GM11168 (cell line): ENCODE measurements around the gene SHISA6.

Experiments
- in situ Hi-C: fragments of 300-500 bp; cut with MboI; formaldehyde crosslinking; loops from one replicate; pipeline ENCODE4 v1.12.0; 2022; ENCODE audit warnings: low sequenced_read_pairs; ENCODE audit not compliant: unreplicated experiment

The SHISA6 gene

DNA sequence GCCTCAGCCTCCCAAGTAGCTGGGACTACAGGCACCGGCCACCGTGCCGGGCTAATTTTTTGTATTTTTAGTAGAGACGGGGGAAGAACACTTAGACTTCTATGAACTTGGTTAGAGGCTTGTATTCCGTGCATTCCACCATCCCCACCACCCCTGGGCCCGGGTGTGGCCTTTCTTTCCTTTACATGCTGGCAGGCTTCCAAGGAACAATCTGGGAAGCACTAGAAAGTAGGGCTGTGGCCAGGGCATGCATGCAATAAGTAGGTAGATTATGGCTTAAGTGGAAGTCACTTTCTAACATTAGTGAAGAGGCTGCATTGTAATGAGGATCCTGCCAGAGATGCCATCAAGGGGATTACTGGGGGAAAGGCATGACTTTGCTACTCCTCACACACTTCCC lies 171.6 kb downstream of the SHISA6 start:
- in situ Hi-C loops, result no loop called here

DNA sequence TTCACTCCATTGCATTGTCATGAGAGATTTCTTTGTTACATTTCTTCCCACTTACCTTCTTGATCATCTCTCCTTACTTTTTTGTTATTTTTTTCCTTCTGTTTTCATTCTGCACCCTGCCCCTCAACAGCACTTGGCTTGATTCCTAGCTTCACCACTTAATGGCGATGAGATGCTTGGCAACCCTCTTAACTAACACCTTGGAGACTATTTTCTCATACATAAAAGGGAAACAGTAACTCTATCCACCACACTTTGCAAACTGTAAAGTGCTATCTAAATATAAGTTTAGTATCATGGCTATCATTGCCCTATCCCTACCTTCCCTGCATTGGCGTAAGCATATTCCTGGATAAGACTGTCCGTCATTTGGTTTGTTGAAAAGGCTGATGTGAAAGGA lies 177.3 kb downstream of the SHISA6 start:
- in situ Hi-C loops, result no loop called here

DNA sequence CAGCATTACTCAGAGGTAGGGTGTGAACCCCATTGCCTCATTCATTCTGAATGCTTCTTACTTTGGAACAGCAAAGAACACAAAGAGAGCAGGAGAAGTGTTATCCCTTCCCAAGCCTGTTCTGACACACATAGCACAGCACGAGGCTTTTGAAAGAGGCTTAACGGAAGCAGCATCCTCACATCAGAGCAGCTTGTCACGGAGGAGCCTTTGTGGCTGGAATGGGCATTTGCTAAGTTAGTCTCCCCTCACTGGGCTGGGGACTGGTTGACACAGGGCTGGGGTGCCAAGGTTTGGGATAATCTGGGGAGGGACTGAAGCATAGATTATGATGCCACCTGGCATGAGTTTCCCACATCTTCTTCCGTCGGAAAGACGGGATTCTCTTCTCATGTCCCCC lies 189.7 kb downstream of the SHISA6 start:
- in situ Hi-C loops, result no loop called here

DNA sequence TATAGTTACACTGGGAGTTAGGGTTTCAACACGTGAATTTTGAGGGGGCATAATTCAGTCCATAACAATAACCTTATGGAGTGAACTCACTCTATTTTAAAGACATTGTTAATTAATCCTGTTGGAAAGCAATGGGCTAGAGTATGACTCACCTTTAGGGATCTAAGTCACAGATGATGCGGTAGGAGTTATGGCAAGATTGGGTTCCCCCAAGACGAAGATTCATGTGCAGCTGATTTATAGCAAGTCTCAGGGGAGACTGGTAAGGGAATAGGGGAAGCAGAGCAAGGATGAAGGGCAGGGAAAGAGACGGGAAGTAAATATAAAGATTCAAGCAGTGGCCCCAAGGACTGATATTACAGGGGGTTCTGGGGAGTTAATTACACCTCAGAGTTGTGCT lies 197.7 kb downstream of the SHISA6 start:
- in situ Hi-C loops, result no loop called here

DNA sequence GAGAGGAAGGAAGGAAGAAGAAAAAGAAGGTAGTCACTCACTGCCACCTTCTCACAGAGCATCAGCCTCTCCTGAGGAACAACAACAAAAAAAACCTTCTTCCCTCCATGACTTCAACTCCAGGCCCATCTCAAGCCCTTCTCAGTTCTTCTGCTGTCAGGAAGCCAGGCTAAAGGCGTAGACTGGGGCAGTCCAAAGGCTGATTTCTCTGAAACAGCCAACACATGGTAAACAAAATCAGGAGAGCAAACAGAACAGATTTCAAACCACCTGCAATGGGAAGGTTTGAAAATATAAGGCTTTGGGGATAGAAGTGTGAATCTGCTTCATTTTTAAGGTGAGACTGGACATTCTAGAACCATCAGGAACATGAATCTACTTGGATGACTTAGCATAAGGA lies 200.0 kb downstream of the SHISA6 start:
- in situ Hi-C loops, result no loop called here

DNA sequence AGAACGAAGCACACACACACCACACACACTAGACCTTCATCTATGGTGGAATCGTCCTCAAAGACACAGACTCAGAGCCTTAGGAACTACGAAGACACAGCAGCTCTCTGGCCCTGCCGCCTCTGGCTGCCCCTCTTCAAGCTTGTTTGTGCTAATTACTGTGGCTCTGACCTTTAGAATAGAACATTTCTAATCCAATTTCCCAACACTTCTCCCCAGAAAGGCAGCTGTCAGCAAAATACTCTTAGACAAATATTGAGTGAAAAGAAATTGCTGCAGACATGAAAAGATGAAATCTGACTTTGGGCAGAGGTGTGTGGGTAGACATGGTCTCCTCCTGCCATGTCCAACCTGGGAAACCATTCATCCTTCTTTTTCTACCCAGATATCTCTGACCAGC lies 205.3 kb downstream of the SHISA6 start:
- in situ Hi-C loops, result no loop called here

DNA sequence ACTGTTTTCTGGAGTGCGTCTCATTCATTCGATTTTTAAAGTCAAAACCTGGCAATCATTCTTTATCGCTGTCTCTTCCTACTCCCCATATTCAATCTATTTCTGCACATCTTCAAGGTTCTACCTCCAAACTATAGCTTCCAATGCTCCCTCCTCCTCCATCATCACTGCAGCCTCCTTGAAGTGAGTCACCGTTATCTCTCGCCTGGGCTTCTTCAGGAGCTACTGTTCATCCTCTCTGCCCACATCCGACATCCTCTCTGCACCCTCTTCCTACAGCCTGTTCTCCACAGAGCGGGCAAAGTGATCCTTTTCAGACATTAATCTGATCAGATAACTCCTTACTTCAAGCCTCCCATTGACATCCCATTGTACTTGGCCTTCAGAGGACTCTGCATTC lies 213.1 kb downstream of the SHISA6 start:
- in situ Hi-C loops, result no loop called here

DNA sequence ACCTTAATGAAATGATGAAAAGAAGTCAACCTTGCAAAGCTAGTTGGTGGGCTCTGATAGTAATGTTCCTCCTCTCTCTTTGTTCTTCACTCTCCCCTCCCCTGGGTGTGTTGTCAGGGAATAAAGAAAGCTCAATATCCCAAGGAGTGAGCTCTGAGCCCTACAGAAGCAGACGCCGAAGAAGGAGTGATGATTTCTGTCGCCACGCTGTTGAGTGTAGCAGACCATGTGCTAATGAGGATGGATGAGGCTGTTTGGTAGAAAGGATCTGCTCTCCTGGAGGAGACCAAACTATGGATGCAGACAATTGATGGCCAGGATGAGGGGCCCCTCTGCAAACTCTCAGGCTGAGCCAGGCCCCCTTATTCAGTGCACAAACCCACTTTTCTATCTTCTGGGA lies 217.3 kb downstream of the SHISA6 start:
- in situ Hi-C loops, result no loop called here

DNA sequence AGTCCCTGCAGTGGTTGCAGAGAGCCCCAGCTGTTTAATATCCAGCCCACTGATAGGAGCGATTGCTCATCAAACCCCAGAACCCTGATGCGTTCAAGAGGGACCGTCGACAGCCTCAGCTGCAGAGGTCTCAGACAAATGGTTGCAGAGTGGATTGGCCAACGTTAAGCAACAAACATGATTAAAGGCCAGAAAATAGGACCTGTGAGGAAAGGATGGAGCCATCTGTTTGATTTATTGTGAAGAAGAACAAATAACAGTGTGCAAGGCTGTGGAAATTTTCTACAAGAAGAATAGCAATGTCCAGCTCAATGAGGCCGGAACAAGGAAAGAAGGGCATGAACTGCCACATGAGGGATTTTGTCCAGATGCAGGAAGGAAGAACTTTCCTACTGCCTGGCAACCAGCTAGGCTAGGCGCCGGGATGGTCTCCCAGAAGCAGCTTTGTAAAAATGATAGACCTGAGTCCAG lies 218.9 kb downstream of the SHISA6 start:
- in situ Hi-C loops, result no loop called here

DNA sequence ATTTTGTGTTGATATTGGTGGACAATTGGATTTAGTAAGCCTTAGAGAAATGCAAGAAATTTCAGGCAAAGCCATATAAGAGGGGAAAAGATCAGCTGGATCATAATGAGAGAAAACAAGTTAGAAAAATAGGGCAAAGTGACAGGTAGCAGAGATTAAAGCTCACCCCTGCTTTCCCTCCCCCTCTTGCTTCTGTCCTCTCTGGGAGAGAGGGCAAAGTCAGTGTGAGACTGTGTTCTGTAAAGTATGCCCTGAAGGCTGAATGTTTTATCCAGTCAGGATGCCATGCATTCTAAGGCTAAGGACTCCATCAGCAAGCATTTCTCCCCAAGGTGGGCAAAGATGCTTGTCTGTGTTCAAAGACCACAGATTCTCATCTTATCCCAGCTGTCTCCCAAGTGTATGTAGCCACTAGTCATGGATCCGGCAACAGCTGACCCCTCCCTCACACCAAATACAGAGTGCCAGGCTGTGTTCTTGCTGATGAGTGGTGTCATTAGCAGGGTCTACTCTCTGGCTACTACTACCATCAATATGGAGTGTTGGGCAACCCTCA lies 221.1 kb downstream of the SHISA6 start:
- in situ Hi-C loops, result no loop called here

DNA sequence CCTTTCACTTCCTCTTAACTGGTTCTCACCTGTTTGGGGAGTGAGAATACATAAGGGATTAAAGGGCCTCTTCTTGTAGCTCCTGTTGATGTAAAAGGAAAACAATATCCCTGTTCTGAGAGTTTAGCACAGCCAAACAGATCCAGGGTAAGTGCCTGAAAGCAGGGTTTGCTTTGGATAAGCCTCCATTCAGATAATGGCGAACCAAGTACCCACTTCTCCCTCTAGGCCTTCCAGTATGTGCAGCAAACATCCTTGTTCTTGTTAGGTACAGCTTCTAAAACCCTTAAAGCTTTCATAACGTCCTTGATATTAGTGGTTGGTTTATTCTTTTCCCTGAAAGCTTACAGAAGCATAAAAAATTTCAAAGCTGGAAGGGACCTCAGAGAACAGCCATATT lies 226.6 kb downstream of the SHISA6 start:
- in situ Hi-C loops, result no loop called here

DNA sequence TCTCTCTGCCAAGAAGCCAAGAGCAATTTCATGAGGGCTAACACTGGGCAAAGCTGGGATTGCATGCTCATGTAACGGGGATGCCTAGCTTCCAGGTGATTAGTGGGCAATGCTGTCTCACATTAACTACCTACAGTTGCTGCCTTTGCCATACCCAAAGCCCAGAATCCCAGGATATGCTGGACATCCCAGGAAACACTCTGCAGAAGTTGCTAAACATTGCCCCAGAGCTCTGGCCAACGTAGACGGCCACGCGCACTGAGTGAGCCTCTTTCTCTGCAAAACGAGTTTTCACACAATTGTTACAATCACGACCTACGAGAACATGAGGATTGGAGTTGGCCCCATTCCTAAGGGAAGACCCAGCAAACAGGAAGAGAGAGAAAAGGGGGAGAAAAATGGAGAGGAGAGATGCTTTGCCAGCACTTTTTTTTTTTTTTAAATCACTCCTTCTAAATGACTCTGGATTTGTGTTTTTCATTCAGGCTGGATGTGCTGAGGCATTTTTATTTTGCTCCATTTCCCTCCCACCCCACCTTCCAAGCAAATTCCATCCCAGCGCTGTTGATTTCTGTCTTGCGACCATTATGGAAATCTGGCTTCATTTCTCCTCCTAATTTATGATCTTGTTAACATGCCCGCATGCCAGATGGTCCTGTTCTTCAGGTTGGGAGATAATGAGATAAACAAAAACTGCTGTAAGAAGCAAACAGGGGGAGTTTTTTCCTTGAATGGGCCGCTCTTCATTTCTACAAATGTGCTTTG lies 244.5 kb downstream of the SHISA6 start:
- in situ Hi-C loops, result no loop called here

DNA sequence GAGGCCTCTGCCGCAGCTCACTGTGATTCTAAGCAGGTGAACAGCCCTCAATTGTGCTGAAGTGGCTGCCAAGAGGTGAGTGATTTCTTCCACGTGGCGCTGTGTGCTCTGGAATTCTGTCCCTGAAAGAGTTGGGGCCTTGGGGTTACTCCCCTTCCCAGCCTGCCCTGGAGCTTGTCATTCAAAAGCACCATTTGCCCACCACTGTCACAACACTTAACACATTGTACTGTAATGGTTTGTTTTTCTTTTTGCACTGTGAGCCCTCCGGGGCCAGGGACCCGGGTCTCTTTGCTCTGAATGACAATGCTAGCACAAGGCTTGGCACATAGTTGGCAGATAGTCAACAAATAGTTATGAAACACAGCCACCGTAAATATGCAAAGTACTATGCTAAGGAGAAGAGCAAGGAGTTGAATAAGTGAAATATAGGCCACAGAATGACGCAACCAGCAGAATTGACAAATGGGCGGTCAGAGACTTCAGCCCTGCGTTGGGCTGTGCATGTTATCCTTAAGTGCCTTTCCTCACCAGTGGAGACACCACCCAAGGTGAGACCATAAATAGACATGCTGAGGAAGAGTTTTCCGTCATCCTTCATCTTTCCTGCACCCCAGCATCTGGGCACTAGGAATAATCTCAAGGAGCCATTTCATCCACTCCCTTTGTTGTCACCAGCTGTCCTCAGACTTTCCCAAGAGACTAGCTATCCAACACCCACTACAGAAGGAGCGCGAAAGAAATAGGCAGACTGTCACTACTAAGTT lies 245.3 kb downstream of the SHISA6 start:
- in situ Hi-C loops, result no loop called here

DNA sequence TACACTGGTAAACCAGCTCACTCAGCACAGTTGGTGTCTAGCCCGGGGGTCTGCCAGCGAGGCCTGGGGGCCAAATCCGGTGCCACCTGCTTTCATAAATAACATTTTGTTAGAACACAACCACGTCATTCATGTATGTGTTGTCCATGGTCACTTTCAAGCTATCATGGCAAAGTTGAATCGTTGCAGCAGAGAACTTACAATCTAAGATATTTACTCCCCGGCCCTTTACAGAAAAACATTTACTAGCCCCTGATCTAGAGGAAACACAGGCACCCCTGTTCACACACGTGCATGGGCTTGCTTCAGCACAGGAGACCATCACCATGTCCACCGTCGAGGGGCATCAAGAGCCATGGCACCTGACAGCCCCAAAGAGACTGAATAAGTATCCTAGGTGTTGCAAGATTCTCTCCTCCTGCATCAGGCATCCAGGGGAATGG lies 245.9 kb downstream of the SHISA6 start:
- in situ Hi-C loops, result no loop called here

DNA sequence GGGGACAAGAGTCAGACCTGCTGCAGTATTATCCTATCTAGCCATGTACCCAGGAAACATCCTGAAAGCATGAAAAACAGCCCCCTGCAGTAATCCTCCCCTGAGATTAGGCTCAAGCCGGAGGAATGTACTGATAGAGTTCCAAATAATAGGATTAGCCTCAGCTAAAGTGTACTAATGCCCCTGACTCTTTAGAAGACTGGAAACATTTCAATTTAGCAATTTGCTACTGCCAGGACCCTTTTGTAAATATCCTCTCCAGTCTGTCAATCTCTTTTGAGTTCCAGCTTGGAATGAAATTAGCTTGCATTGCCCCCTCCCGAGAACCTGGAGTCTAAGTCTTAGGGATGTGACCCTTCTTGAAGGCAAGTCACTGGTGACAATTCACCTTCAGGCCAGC lies 246.5 kb downstream of the SHISA6 start:
- in situ Hi-C loops, result no loop called here

DNA sequence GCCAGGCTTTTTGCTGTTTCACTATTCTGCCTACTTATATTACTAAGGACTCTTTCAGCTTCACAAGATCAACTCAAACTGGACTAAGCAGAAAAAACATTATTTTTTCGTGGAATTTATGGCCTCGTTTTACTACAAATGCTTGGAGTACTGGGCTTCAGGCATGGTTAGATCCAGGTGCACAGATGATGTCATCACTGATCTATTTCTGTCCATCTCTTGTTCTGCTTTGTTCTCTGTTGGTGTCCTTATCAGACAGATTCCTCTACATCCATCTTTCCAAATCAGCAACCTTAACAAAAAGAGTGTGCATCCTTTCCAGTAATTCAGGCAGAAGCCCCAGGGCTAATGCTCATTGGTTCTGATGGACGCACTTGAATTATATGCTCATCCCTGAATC lies 247.4 kb downstream of the SHISA6 start:
- in situ Hi-C loops, result no loop called here

DNA sequence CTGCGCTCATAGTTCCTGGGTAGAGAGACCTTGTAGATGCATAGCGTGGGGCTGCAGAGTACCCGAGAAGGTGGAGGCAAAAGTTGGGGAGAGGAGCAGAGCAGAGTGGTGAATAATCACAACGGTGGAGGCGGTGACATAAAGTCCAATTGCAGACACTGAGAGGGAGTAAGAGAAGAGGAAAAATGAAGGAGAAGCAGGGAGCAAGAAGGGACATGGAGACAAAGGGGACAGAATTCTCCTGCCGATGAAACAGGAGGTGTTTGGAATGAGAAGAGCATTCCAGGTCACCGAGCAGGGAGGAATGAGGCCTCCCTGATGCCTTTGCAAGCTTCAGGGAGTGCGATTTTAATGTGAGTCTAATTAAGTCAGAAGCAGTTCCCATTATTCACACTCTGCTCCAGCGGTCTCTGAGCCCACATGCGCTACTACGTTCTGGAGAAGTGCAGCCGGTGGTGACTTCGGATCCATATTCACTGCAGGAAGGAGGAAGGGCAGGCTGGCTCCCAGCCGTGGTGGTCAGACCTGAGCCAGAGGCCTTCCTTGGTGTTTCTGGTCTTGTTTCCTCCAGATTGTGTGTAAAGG lies 249.2 kb downstream of the SHISA6 start:
- in situ Hi-C loops, result no loop called here

DNA sequence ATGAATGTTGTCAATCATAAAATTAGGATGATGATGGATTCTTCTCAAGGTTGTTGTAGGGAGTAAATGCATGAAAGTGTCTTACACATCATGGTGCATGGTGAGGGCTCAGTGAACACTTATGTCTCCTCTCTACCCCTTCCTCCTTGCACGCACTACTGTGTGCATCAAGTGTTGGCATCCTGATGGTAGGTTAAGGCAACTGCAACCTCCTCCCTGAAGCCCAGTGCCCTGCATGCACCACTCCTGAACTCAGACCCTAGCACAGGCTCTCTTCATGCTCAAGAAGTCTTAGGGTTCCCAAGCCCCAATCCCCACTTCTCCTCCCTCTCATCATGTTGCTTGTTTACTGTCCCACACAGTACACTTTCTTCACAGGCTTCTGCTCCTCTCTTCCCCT lies 251.5 kb downstream of the SHISA6 start:
- in situ Hi-C loops, result no loop called here

DNA sequence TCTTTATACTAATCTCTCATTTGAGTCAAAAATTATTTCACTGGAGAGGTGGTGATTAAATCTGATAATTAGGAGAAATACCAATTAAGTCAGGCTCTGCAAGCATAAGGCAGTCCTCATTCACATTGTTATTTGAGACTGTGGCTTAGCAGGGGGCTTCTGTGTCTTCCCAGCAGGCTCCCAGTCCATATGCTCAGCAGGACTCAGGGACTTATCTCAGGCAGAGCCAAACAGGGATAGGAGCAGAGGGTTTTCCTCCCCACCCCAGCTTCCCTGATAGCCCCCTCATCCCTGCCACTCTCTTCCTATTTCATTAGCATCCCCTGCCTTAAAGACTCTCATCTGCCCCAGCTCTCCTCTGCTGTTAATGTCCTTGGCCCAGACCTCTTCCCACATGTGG lies 252.9 kb downstream of the SHISA6 start:
- in situ Hi-C loops, result no loop called here

DNA sequence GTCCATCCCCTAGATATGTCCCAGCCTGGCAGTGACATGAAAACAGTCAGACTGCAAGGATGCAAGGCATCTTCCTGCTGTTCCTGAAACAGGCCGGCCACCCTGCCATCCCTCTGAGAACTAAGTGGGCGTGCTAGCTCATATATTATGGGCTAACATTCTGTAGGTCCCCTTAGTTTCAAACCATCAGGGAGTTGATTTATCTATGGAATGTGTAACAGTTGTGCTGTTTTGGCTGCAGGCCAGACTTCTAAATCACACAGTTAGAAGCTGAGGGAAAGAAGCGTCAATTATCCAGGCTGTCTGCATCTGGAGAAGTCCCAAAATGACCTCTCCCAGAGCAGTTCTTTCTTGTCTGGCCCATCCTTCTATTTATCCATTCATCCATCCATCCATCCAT lies 254.6 kb downstream of the SHISA6 start:
- in situ Hi-C loops, result no loop called here

DNA sequence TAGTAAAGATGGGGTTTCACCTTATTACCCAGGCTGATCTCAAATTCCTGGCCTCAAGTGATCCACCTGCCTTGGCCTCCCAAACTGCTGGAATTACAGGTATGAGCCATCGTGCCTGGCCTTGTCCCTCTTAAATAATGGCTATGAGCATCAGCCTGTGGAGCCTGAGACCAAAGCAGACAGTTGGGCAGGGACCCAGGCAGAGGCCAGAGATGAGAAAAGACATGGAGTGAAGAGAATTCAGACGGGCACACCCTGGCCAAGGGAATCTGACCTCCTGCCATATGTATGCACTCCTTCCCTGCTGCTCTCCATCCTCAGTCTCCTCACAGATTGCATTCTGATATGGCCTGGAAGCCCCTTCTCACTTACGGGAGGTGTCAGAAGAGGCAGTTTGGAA lies 258.9 kb downstream of the SHISA6 start:
- in situ Hi-C loops, result no loop called here
